ENCODE results near the gene CBR1. TPM values are rescaled to one million over a fixed set of nuclear protein-coding genes. Genes with fewer than 3 reads are reported as not detected.
A peak's percentile ranks its signal among the peaks of the same experiment; 100 is the strongest.

The CBR1 gene
- total and polyA plus RNA-seq, 2 of the 8 experiments (the other 6 are each of a cell fraction or from before 2014, with no cell fraction given): 1.8 to 207 TPM

GRCh38 chr21:36075171-36075570, 5.3 kb downstream of the CBR1 start:
- no peaks in the 10 kb centered on the region for H4K20me1 ChIP-seq (replicated peaks in 1 of 2; ENCODE audit: control insufficient read depth in 1 of 2, insufficient read depth in 2 of 2, low read length in 2 of 2)
- H3K36me3 ChIP-seq (ENCODE audit: control insufficient read depth in 2 of 4, insufficient read depth in 4 of 4, low read length in 3 of 4): peaks cover 0 to 17% (median 7%) of the 10 kb centered on the region in 4 experiments; a peak in 4 of 8 replicates
- ChIA-PET POLR2A (ENCODE audit: partially characterized antibody) (interaction anchor here (0.7 to 1.4 kb wide), 2 partner anchors 13 to 22 kb away, joined by 3 read pairs; no protein-coding TSS in a partner anchor), CTCF (ENCODE audit: partially characterized antibody) (interaction anchor here (1.3 to 1.4 kb wide), 2 partner anchors 15 to 50 kb away, joined by 3 read pairs; partner anchors contain the start of gene SETD4)
- no peak overlapping the region for H2AFZ ChIP-seq (ENCODE audit: low read length)
- H2BK5ac ChIP-seq (ENCODE audit: low read depth, low read length): no peak overlapping the region
- no peak overlapping the region for H4K8ac ChIP-seq (ENCODE audit: extremely low read depth, insufficient read depth, low read length)
- H3K14ac ChIP-seq (ENCODE audit: insufficient read length): no peak overlapping the region
- no peak overlapping the region for H3K56ac ChIP-seq (replicated peaks; ENCODE audit: insufficient read length, low read depth, low read length)
- H3K4me1 ChIP-seq (replicated peaks in 1 of 4; ENCODE audit: control insufficient read depth in 3 of 4, insufficient read depth in 4 of 4, low read length in 3 of 4): peaks cover 0 to 9% (median 4%) of the 10 kb centered on the region in 4 experiments; a peak in 6 of 7 replicates
- 0 out of 4 replicates have a peak overlapping the region, but pooled peaks have one; percentile 10 for H3K4me2 ChIP-seq (ENCODE audit: insufficient read depth in 1 of 2, low read depth in 2 of 2, low read length in 2 of 2)
- no peaks in the 10 kb centered on the region for H3K79me1 ChIP-seq (ENCODE audit: low read depth, low read length)
- TF ChIP-seq SP2 (IDR thresholded peaks at IDR 0.05; ENCODE audit: low read length): no peak
- no peak for TF ChIP-seq GTF2F1 (IDR thresholded peaks at IDR 0.05; ENCODE audit: borderline replicate concordance, low read depth, low read length)
- no peak for TF ChIP-seq ATF3 (IDR thresholded peaks at IDR 0.05; ENCODE audit: insufficient read depth, low read depth, low read length)
- no peak for TF ChIP-seq SAP30 (IDR thresholded peaks at IDR 0.05; ENCODE audit: insufficient read depth, insufficient replicate concordance, low read length)
- no peak for TF ChIP-seq EP300 (IDR thresholded peaks at IDR 0.05; ENCODE audit: borderline replicate concordance in 1 of 2, low read depth in 2 of 2, low read length in 2 of 2)
- TF ChIP-seq POU5F1 (IDR thresholded peaks at IDR 0.05; ENCODE audit: low read depth, low read length): no peak
- TF ChIP-seq TBP (IDR thresholded peaks at IDR 0.05; ENCODE audit: low read depth, low read length): no peak
- TF ChIP-seq EGR1 (IDR thresholded peaks at IDR 0.05; ENCODE audit: borderline replicate concordance, low read depth, low read length): no peak
- no peak for TF ChIP-seq RNF2 (IDR thresholded peaks at IDR 0.05; ENCODE audit: borderline replicate concordance, low read depth, low read length, missing control alignments, poor library complexity, severe bottlenecking)
- no peak for TF ChIP-seq POLR2A (IDR thresholded peaks at IDR 0.05; ENCODE audit: control extremely low read depth in 1 of 2, low read depth in 2 of 2, low read length in 2 of 2)
- no peak overlapping the region for H2BK120ac ChIP-seq (replicated peaks; ENCODE audit: low read depth, low read length)
- no peak overlapping the region for H3K23ac ChIP-seq (ENCODE audit: insufficient read length)
- H2BK15ac ChIP-seq (ENCODE audit: low read length): peak overlapping the region; percentile 53; the same call in 1 of the 2 replicates
- no peak for FAIRE-seq
- no peak overlapping the region for H3K4me3 ChIP-seq (ENCODE audit: extremely low read depth in 1 of 4, insufficient read depth in 2 of 4, low read depth in 3 of 4, low read length in 4 of 4)
- WGBS, 2 experiments (ENCODE audit: extremely low coverage in 1 of 2, insufficient coverage in 1 of 2, insufficient read length in 1 of 2, insufficient replicate concordance in 2 of 2, low coverage in 1 of 2, low lambda C conversion rate in 2 of 2, missing lambda C conversion rate in 1 of 2): 79% methylated on average over 3 of the region's 3 CpGs; no CpG with 5 or more reads in 1 of the 2 experiments
- no peak overlapping the region for H2AK5ac ChIP-seq (ENCODE audit: low read depth, low read length)
- H3K23me2 ChIP-seq (ENCODE audit: low read depth, low read length): no peaks in the 10 kb centered on the region; the same call in 1 of the 2 replicates
- no peak overlapping the region; the same call in 1 of the 2 replicates for H2BK20ac ChIP-seq (ENCODE audit: low read length)
- H3K18ac ChIP-seq (ENCODE audit: extremely low read depth, low read length): peak overlapping the region; percentile 75; the same call in 1 of the 2 replicates
- H3K27me3 ChIP-seq (replicated peaks in 1 of 4; ENCODE audit: control insufficient read depth in 3 of 4, extremely low read depth in 1 of 4, insufficient read depth in 3 of 4, low read length in 3 of 4): no peaks in the 10 kb centered on the region
- peak overlapping the region; percentile 30 for H4K91ac ChIP-seq (replicated peaks; ENCODE audit: insufficient read length, low read length)
- no peak overlapping the region; the same call in 1 of the 2 replicates for H2BK12ac ChIP-seq (ENCODE audit: low read depth, low read length)
- no peak overlapping the region for H4K5ac ChIP-seq (ENCODE audit: insufficient read length, low read depth, low read length)
- H3K9ac ChIP-seq (replicated peaks in 1 of 4; ENCODE audit: extremely low read depth in 1 of 4, low read depth in 3 of 4, low read length in 3 of 4): no peak overlapping the region; a peak in 1 of 7 replicates
- no peak for DNase-seq (ENCODE audit: low read depth in 1 of 2, low spot score in 2 of 2)
- H3K9me3 ChIP-seq (ENCODE audit: insufficient read depth in 2 of 2, low read depth in 1 of 2, low read length in 1 of 2): no peaks in the 10 kb centered on the region; a peak in 1 of 4 replicates
- no peak overlapping the region for H3K27ac ChIP-seq (ENCODE audit: low read depth, low read length)
- no peak overlapping the region for H3K4ac ChIP-seq (replicated peaks; ENCODE audit: insufficient read length, low read depth, low read length)
- peaks cover 0 to 8% of the 10 kb centered on the region in 2 experiments; a peak in 1 of 4 replicates for H3K79me2 ChIP-seq (ENCODE audit: control insufficient read depth in 1 of 2, insufficient read depth in 2 of 2, low read length in 2 of 2)

Data from H1 (cell line).